PC-9 (cell line): ENCODE measurements around the gene KTN1.

Experiments used
- EZH2 ChIP-seq: fragments of 200-600 bp; sonication (generic); IDR thresholded peaks from 2 replicates; pipeline ENCODE4 v1.8.0; 2017; ENCODE audit warnings: antibody characterized with exemption, low read depth
- TF ChIP-seq, protein P1 (sequence below): fragments of 200-600 bp; sonication (generic); conservative IDR thresholded peaks from 2 replicates; pipeline ENCODE4 v1.6.1; 2017; ENCODE audit warnings: mixed run types, antibody characterized with exemption, mild to moderate bottlenecking, moderate library complexity

DNA sequence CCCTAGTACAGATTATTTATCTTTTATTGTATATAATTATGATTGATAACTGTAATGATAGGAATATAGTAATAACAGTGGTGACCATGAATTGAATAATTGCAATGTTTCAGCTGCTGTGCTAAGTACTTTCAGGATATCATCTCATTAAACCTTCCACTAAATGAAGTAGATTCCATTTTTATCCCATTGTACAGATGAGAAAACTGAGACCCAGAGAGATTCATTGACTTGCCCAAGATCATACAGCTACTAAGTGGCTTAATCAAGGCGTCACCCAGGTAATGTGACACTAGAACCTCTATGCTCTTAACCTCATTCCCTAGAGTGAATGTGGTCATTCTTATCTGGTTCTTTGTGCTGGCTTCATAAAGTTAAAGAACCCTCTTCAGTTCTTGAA, 124.6 kb downstream of the KTN1 start:
- TF ChIP-seq, protein P1, sequence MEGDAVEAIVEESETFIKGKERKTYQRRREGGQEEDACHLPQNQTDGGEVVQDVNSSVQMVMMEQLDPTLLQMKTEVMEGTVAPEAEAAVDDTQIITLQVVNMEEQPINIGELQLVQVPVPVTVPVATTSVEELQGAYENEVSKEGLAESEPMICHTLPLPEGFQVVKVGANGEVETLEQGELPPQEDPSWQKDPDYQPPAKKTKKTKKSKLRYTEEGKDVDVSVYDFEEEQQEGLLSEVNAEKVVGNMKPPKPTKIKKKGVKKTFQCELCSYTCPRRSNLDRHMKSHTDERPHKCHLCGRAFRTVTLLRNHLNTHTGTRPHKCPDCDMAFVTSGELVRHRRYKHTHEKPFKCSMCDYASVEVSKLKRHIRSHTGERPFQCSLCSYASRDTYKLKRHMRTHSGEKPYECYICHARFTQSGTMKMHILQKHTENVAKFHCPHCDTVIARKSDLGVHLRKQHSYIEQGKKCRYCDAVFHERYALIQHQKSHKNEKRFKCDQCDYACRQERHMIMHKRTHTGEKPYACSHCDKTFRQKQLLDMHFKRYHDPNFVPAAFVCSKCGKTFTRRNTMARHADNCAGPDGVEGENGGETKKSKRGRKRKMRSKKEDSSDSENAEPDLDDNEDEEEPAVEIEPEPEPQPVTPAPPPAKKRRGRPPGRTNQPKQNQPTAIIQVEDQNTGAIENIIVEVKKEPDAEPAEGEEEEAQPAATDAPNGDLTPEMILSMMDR, result no peak
- TF ChIP-seq EZH2, result no peak
